Astrocyte (in vitro differentiated cells and primary cell): ENCODE results near the gene PFDN6. TPM values are rescaled to one million over a fixed set of nuclear protein-coding genes. Genes with fewer than 3 reads are reported as not detected.

ENCODE experiments used
- DNase-seq: peaks from one replicate; pipeline ENCODE4 v3.0.0-alpha.2; 2010; ENCODE audit warnings: low read depth
- FAIRE-seq: peaks from 2 replicates; lab custom pipeline; 2011; peaks lifted over from hg19 to GRCh38; lab: Jason Lieb, UNC
- H2AFZ ChIP-seq: 2 replicates; pipeline ENCODE4 v1.6.0; 2012; ENCODE audit warnings: low read depth, low read length, inconsistent platforms
- H3K27ac ChIP-seq: 2 replicates; pipeline ENCODE4 v1.5.1; 2011; ENCODE audit warnings: low read depth, low read length, inconsistent platforms
- H3K27me3 ChIP-seq: 2 replicates; pipeline ENCODE4 v1.6.0; 2011; ENCODE audit warnings: low read length, inconsistent platforms; ENCODE audit not compliant: insufficient read depth
- H3K36me3 ChIP-seq: 2 replicates; pipeline ENCODE4 v1.5.1; 2011; ENCODE audit warnings: low read length, inconsistent platforms; ENCODE audit not compliant: insufficient read depth
- H3K4me1 ChIP-seq: 2 replicates; pipeline ENCODE4 v1.5.1; 2011; ENCODE audit warnings: low read length, inconsistent platforms; ENCODE audit not compliant: insufficient read depth
- H3K4me2 ChIP-seq: 2 replicates; pipeline ENCODE4 v1.6.0; 2012; ENCODE audit warnings: low read length, inconsistent platforms
- H3K4me3 ChIP-seq: 2 replicates; pipeline ENCODE4 v1.5.1; 2011; ENCODE audit warnings: low read depth, mild to moderate bottlenecking, low read length, inconsistent platforms; ENCODE audit not compliant: insufficient read depth
- H3K79me2 ChIP-seq: 2 replicates; pipeline ENCODE4 v1.6.0; 2012; ENCODE audit warnings: mild to moderate bottlenecking, low read length, inconsistent platforms; ENCODE audit not compliant: insufficient read depth
- H3K9ac ChIP-seq: 2 replicates; pipeline ENCODE4 v1.6.0; 2012; ENCODE audit warnings: mild to moderate bottlenecking, low read length, inconsistent platforms
- H3K9me3 ChIP-seq: 2 replicates; pipeline ENCODE4 v1.5.1; 2012; ENCODE audit warnings: low read depth, mild to moderate bottlenecking, low read length, inconsistent platforms; ENCODE audit not compliant: insufficient read depth
- H4K20me1 ChIP-seq: 2 replicates; pipeline ENCODE4 v1.6.0; 2012; ENCODE audit warnings: low read length, inconsistent platforms; ENCODE audit not compliant: insufficient read depth
- H3K27ac Mint-ChIP-seq: one replicate; pipeline ENCODE4 v1.8.0; 2021; ENCODE audit warnings: mild to moderate bottlenecking, mixed read lengths; ENCODE audit not compliant: unreplicated experiment
- H3K27me3 Mint-ChIP-seq: one replicate; pipeline ENCODE4 v1.8.0; 2021; ENCODE audit warnings: low read depth, mixed read lengths; ENCODE audit not compliant: unreplicated experiment
- H3K36me3 Mint-ChIP-seq: one replicate; pipeline ENCODE4 v1.8.0; 2021; ENCODE audit warnings: low read depth, mixed read lengths; ENCODE audit not compliant: unreplicated experiment
- H3K4me1 Mint-ChIP-seq: one replicate; pipeline ENCODE4 v1.8.0; 2021; ENCODE audit warnings: low read depth, mixed read lengths; ENCODE audit not compliant: unreplicated experiment
- H3K4me3 Mint-ChIP-seq: one replicate; pipeline ENCODE4 v1.8.0; 2021; ENCODE audit warnings: mild to moderate bottlenecking, moderate library complexity, mixed read lengths; ENCODE audit not compliant: unreplicated experiment
- H3K9me3 Mint-ChIP-seq: one replicate; pipeline ENCODE4 v1.8.0; 2021; ENCODE audit warnings: mild to moderate bottlenecking, mixed read lengths; ENCODE audit not compliant: unreplicated experiment
- EZH2 ChIP-seq: IDR thresholded peaks from 2 replicates; pipeline ENCODE4 v1.6.1; 2012; ENCODE audit warnings: mild to moderate bottlenecking, low read length, inconsistent platforms; ENCODE audit not compliant: insufficient read depth
- total RNA-seq: library from RNA; stranded (reverse); gene quantifications from 2 replicates; pipeline ENCODE4 v1.2.1, GENCODE V29; 2021
- TF ChIP-seq, protein P1 (sequence below): IDR thresholded peaks from 2 replicates; pipeline ENCODE4 v1.5.1; 2011; ENCODE audit warnings: low read depth, mild to moderate bottlenecking, inconsistent platforms, low read length, moderate library complexity; ENCODE audit not compliant: insufficient read depth

The PFDN6 gene
- total RNA-seq, 1 donor from 2014 or later, result 56.7 TPM

DNA sequence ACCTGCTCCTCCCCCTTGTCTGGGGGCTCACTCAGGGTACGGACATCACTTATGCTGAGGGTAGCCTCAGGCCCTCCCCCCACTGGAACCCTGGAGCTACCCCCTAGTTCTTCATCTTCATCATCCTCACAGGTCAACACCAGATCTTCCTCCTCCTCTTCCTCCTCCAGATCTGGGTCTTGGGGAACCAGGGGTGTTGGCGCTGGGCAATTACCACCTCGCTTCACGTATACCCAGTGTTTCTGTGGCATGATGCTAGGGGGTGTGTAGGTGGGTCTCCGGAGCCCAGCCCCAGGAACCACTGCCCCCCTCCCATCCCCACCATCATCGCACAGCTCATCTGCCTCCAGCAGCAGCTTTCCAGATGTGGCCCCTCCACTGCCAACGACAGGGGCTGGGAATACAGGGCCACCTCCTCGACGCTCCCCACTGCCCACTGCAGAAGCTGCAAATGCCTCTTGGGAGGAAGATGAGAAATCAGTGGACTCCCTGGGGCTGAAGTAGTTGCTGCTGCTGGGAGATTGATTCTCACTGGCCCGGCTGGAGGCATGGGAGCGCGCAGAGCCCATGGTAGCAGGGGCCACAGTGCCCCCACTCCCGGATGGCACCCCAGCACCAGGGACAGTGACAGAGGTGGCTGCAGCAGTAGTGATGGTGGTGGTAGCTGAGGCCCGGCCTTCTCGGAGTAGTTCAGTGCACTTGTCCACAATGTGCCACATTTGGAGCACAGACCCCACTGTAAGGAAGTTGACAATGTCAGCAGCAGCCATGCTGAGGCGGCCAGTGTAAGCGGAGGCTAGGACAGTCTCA lies 26.6 kb downstream of the PFDN6 start:
- Histone ChIP-seq H3K9me3 (no peaks in the 10 kb centered on the region), H3K79me2 (peaks cover 69% of the 10 kb centered on the region), H3K27me3 (no peaks in the 10 kb centered on the region), H2AFZ (no peak overlapping the region), H3K36me3 (peaks cover 25% of the 10 kb centered on the region), H3K27ac (no peak overlapping the region), H3K4me1 (peaks cover 56% of the 10 kb centered on the region), H3K9ac (no peak overlapping the region), H3K4me2 (no peak overlapping the region), H3K4me3 (no peak overlapping the region), H4K20me1 (peaks cover 30% of the 10 kb centered on the region)
- Mint-ChIP-seq H3K4me3 (peak overlapping the region; percentile 81), H3K9me3 (no peaks in the 10 kb centered on the region), H3K4me1 (peaks cover 27% of the 10 kb centered on the region), H3K27me3 (no peaks in the 10 kb centered on the region), H3K36me3 (peaks cover 11% of the 10 kb centered on the region), H3K27ac (no peak overlapping the region)
- DNase-seq (no peak), FAIRE-seq (no peak)
- TF ChIP-seq, protein P1, sequence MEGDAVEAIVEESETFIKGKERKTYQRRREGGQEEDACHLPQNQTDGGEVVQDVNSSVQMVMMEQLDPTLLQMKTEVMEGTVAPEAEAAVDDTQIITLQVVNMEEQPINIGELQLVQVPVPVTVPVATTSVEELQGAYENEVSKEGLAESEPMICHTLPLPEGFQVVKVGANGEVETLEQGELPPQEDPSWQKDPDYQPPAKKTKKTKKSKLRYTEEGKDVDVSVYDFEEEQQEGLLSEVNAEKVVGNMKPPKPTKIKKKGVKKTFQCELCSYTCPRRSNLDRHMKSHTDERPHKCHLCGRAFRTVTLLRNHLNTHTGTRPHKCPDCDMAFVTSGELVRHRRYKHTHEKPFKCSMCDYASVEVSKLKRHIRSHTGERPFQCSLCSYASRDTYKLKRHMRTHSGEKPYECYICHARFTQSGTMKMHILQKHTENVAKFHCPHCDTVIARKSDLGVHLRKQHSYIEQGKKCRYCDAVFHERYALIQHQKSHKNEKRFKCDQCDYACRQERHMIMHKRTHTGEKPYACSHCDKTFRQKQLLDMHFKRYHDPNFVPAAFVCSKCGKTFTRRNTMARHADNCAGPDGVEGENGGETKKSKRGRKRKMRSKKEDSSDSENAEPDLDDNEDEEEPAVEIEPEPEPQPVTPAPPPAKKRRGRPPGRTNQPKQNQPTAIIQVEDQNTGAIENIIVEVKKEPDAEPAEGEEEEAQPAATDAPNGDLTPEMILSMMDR, result no peak
- TF ChIP-seq EZH2, result no peak

DNA sequence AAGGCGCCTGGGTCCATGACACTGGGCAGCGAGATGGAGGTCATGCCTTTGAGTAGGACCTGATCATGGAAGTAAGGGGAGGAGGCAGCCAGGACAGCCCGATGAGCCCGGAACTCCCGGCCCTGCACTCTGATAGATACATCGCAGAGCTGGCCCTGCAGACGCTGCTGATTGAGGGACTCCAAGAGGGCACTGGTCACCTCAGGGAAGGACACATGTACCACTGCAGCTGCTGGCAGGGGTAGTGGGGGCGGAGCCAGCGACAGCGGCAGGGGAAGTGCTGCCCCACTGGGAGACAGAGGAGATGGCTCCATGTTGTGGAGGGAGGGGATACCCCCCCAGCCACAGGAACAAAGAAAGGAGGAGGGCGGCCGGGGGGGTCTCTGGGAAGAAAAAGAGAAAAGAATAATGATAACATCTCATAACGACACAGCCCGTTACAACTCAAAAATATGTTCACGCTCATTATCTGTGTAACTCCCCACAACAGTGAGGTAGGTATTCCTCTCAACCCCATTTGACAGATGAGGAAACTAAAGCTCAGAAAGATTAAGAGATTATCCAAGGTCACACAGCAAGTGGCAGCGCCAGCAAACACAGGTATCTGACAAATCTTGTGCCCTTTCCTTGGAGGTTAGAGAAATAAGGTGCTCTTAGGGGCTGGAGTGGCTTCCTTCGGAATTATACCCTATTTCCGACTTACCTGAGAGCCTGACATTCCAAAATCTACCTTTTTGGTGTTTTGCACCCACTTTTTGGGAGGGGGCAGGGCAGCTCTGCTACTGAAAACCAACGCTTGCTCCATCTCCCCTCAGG lies 27.4 kb downstream of the PFDN6 start:
- H3K4me3 ChIP-seq, result peak overlapping the region; percentile 44
- H3K4me1 ChIP-seq, result peaks cover 65% of the 10 kb centered on the region
- peaks cover 27% of the 10 kb centered on the region for H3K36me3 ChIP-seq
- TF ChIP-seq, protein P1, result no peak
- TF ChIP-seq EZH2, result no peak
- H3K27ac ChIP-seq, result no peak overlapping the region
- no peaks in the 10 kb centered on the region for H3K9me3 ChIP-seq
- peak overlapping the region; percentile 70 for H3K4me2 ChIP-seq
- Mint-ChIP-seq H3K9me3 (no peaks in the 10 kb centered on the region), H3K27ac (no peak overlapping the region), H3K27me3 (no peaks in the 10 kb centered on the region), H3K4me3 (peak overlapping the region; percentile 81), H3K4me1 (peaks cover 30% of the 10 kb centered on the region), H3K36me3 (peaks cover 10% of the 10 kb centered on the region)
- peaks cover 26% of the 10 kb centered on the region for H4K20me1 ChIP-seq
- DNase-seq, result no peak
- peaks cover 69% of the 10 kb centered on the region for H3K79me2 ChIP-seq
- no peak overlapping the region for H3K9ac ChIP-seq
- FAIRE-seq, result no peak
- no peak overlapping the region for H2AFZ ChIP-seq
- no peaks in the 10 kb centered on the region for H3K27me3 ChIP-seq
